ENCODE measurements around the gene SCAPER.

The SCAPER gene

GRCh38 chr15:76905013-76905839, at the start of gene SCAPER:
SCAPER (minus strand) TSS chr15:76905340; CDS start chr15:76883817, 21,523 bp downstream.
- peak; percentile 89 to 91 for ATAC-seq

- ATAC-seq: peak in 1 of 2 donors; percentile 27
Observed at GRCh38 chr15:76954744-76955143, 49.6 kb upstream of the SCAPER start.

GRCh38 chr15:76953913-76954312, 48.8 kb upstream of the SCAPER start:
- no peak for ATAC-seq

GRCh38 chr15:76951220-76951619, 46.1 kb upstream of the SCAPER start:
- ATAC-seq: peak in 1 of 2 donors; percentile 45

- no peak for ATAC-seq
Observed at GRCh38 chr15:76947454-76947853, 42.3 kb upstream of the SCAPER start.

GRCh38 chr15:76945494-76946093, 40.5 kb upstream of the SCAPER start:
- no peak for ATAC-seq

GRCh38 chr15:76942331-76942730, 37.2 kb upstream of the SCAPER start:
- no peak for ATAC-seq

- no peak for ATAC-seq
Observed at GRCh38 chr15:76941636-76942035, 36.5 kb upstream of the SCAPER start.

GRCh38 chr15:76939715-76940114, 34.6 kb upstream of the SCAPER start:
- ATAC-seq: peak in 1 of 2 donors; percentile 79

GRCh38 chr15:76938752-76939151, 33.6 kb upstream of the SCAPER start:
- no peak for ATAC-seq

GRCh38 chr15:76936671-76937070, 31.5 kb upstream of the SCAPER start:
- ATAC-seq: no peak

GRCh38 chr15:76935620-76936019, 30.5 kb upstream of the SCAPER start:
- ATAC-seq: no peak

GRCh38 chr15:76932135-76932966, 27.2 kb upstream of the SCAPER start:
- no peak for ATAC-seq

- peak; percentile 99 for ATAC-seq
Observed at GRCh38 chr15:76931397-76932134, 26.4 kb upstream of the SCAPER start, which contains the start of gene RCN2. RCN2 (plus strand) TSS chr15:76931749; CDS start chr15:76931842, 93 bp downstream.

GRCh38 chr15:76930831-76931396, 25.8 kb upstream of the SCAPER start:
- ATAC-seq: no peak

- ATAC-seq: no peak
Observed at GRCh38 chr15:76929011-76929760, 24.0 kb upstream of the SCAPER start.

GRCh38 chr15:76928201-76928600, 23.1 kb upstream of the SCAPER start:
- no peak for ATAC-seq

- ATAC-seq: no peak
Observed at GRCh38 chr15:76916369-76916768, 11.2 kb upstream of the SCAPER start.

- no peak for ATAC-seq
Observed at GRCh38 chr15:76913737-76914136, 8.6 kb upstream of the SCAPER start.

- no peak for ATAC-seq
Observed at GRCh38 chr15:76912430-76912829, 7.3 kb upstream of the SCAPER start.

GRCh38 chr15:76905855-76906254, 715 bp upstream of the SCAPER start:
- ATAC-seq: no peak

All from activated CD4-positive, CD25-positive, alpha-beta regulatory T cell treated with anti-CD3 and anti-CD28 coated beads, Interleukin-2, amount 50 U/mL, for 24 hours (primary cell).